WTC11 (cell line): ENCODE data around the gene ZNF302. TPM values are rescaled to one million over a fixed set of nuclear protein-coding genes. Genes with fewer than 3 reads are reported as not detected.

ENCODE experiments used
- CBFB ChIP-seq: sonication (generic); formaldehyde crosslinking; IDR thresholded peaks from 2 replicates; pipeline ENCODE4 v1.8.1; 2022; ENCODE audit warnings: mild to moderate bottlenecking, low read depth, missing genetic modification reagents
- ELF4 ChIP-seq: sonication (generic); formaldehyde crosslinking; IDR thresholded peaks from 2 replicates; pipeline ENCODE4 v1.8.1; 2022; ENCODE audit warnings: low read depth, mild to moderate bottlenecking, moderate library complexity, missing genetic modification reagents
- ERG ChIP-seq: fragments of 250-450 bp; sonication (Bioruptor Pico); IDR thresholded peaks from 2 replicates; pipeline ENCODE4 v1.8.0; 2021; ENCODE audit warnings: mild to moderate bottlenecking
- ETV6 ChIP-seq: sonication (generic); formaldehyde crosslinking; IDR thresholded peaks from 2 replicates; pipeline ENCODE4 v1.8.1; 2022; ENCODE audit warnings: mild to moderate bottlenecking, missing genetic modification reagents
- GABPB1 ChIP-seq: sonication (generic); formaldehyde crosslinking; IDR thresholded peaks from 2 replicates; pipeline ENCODE4 v1.8.1; 2023; ENCODE audit warnings: mild to moderate bottlenecking, missing genetic modification reagents
- GTF2I ChIP-seq: fragments of 250-450 bp; sonication (Bioruptor Pico); conservative IDR thresholded peaks from 2 replicates; pipeline ENCODE4 v1.4.0; 2021; ENCODE audit warnings: mild to moderate bottlenecking
- NR1H2 ChIP-seq: sonication (generic); formaldehyde crosslinking; IDR thresholded peaks from 2 replicates; pipeline ENCODE4 v1.9.0; 2021; ENCODE audit warnings: mild to moderate bottlenecking, moderate library complexity, missing genetic modification reagents
- SMAD4 ChIP-seq: sonication (generic); formaldehyde crosslinking; IDR thresholded peaks from 2 replicates; pipeline ENCODE4 v1.8.0; 2022; ENCODE audit warnings: mild to moderate bottlenecking, missing genetic modification reagents
- TEAD1 ChIP-seq: sonication (generic); formaldehyde crosslinking; IDR thresholded peaks from 2 replicates; pipeline ENCODE4 v1.8.0; 2022; ENCODE audit warnings: mild to moderate bottlenecking, missing genetic modification reagents
- TEAD4 ChIP-seq: sonication (generic); formaldehyde crosslinking; IDR thresholded peaks from 2 replicates; pipeline ENCODE4 v1.8.0; 2022; ENCODE audit warnings: mild to moderate bottlenecking, missing genetic modification reagents
- ZBTB21 ChIP-seq: sonication (generic); formaldehyde crosslinking; IDR thresholded peaks from 2 replicates; pipeline ENCODE4 v1.8.1; 2023; ENCODE audit warnings: mild to moderate bottlenecking, missing genetic modification reagents, borderline replicate concordance
- ZNF138 ChIP-seq: sonication (generic); formaldehyde crosslinking; conservative IDR thresholded peaks from 2 replicates; pipeline ENCODE4 v1.8.1; 2022; ENCODE audit warnings: mild to moderate bottlenecking, moderate library complexity, missing genetic modification reagents
- ZNF232 ChIP-seq: sonication (generic); formaldehyde crosslinking; IDR thresholded peaks from 2 replicates; pipeline ENCODE4 v1.8.0; 2022; ENCODE audit warnings: mild to moderate bottlenecking, missing genetic modification reagents
- ZNF263 ChIP-seq: sonication (generic); formaldehyde crosslinking; IDR thresholded peaks from 2 replicates; pipeline ENCODE4 v1.8.1; 2022; ENCODE audit warnings: low read depth, mild to moderate bottlenecking, moderate library complexity, missing genetic modification reagents
- ZNF671 ChIP-seq: fragments of 250-450 bp; sonication (Bioruptor Pico); IDR thresholded peaks from 2 replicates; pipeline ENCODE4 v1.8.0; 2021; ENCODE audit warnings: mild to moderate bottlenecking
- total RNA-seq: library from RNA; stranded (reverse); gene quantifications from 3 replicates; pipeline ENCODE4 v1.2.3, GENCODE V29; 2021
- TF ChIP-seq, protein P1 (sequence below): sonication (generic); formaldehyde crosslinking; IDR thresholded peaks from 2 replicates; pipeline ENCODE4 v1.8.0; 2023; ENCODE audit warnings: missing genetic modification reagents, mild to moderate bottlenecking, borderline replicate concordance
- TF ChIP-seq, protein P2 (sequence below): fragments of 250-450 bp; sonication (Bioruptor Pico); conservative IDR thresholded peaks from 2 replicates; pipeline ENCODE4 v1.9.0; 2021; ENCODE audit warnings: mild to moderate bottlenecking
- TF ChIP-seq, protein P3 (sequence below): sonication (generic); formaldehyde crosslinking; IDR thresholded peaks from 2 replicates; pipeline ENCODE4 v1.8.1; 2023; ENCODE audit warnings: mild to moderate bottlenecking, missing genetic modification reagents, moderate library complexity
- TF ChIP-seq, protein P4 (sequence below): sonication (generic); formaldehyde crosslinking; IDR thresholded peaks from 2 replicates; pipeline ENCODE4 v1.8.1; 2023; ENCODE audit warnings: mild to moderate bottlenecking, missing genetic modification reagents, borderline replicate concordance
- TF ChIP-seq, protein P5 (sequence below): sonication (generic); formaldehyde crosslinking; conservative IDR thresholded peaks from 2 replicates; pipeline ENCODE4 v1.8.1; 2022; ENCODE audit warnings: mild to moderate bottlenecking, missing genetic modification reagents
- TF ChIP-seq, protein P6 (sequence below): sonication (generic); formaldehyde crosslinking; conservative IDR thresholded peaks from 2 replicates; pipeline ENCODE4 v1.8.1; 2023; ENCODE audit warnings: mild to moderate bottlenecking, low read depth, missing genetic modification reagents, moderate library complexity
- TF ChIP-seq, protein P7 (sequence below): sonication (generic); formaldehyde crosslinking; IDR thresholded peaks from 2 replicates; pipeline ENCODE4 v1.8.1; 2022; ENCODE audit warnings: mild to moderate bottlenecking, moderate library complexity, missing genetic modification reagents

Gene ZNF302
- total RNA-seq, 1 experiment from 2014 or later: 23.5 TPM

DNA sequence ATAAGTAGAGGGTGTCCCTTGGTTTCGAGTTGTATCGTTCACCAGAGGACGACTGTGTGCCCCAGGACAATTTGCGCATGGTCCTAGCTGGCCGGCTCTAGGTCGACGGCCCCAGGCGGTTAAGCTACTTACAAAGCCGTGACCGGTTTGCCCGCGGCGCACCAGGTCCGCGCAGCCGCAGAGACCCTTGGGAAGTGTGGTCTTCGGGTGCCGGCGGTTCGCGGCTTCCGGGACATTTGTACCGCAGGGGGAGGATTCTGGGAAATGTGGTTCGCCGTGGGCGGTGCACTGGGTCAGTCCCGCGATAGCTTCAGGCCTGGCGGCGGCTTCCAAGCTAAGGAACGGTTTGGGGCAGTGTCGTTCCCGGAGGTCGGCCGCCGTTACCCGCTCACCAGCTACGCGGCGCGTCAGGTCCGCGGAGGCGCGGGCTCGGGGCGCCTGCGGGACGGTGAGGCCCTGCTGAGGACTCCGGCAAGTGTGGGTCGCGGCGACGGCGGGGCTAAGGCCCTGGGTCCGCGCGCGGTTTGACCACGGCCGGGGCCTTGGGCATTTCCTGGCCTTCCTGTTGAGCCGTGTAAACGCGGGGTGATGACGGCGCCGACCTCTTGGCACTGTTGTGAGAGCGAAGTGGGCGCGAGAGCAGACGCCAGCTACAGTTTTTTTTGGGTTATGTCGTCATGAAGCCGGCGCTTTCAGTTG, at the start of gene ZNF302 (continued):
- TF ChIP-seq ETV6 (CRISPR knock-in tag) (peak; percentile 61), ELF4 (CRISPR knock-in tag) (no peak), ERG (CRISPR knock-in tag) (no peak), TEAD1 (CRISPR knock-in tag) (no peak), ZNF138 (CRISPR knock-in tag) (0 out of 2 replicates have a peak, but pooled peaks have one; percentile 19), ZNF671 (CRISPR knock-in tag) (no peak), ZNF232 (CRISPR knock-in tag) (peak; percentile 71; the same call in 1 of the 2 replicates), SMAD4 (CRISPR knock-in tag) (no peak), NR1H2 (CRISPR knock-in tag) (no peak), CBFB (CRISPR knock-in tag) (peak; percentile 55; the same call in 1 of the 2 replicates), ZNF263 (CRISPR knock-in tag) (no peak), TEAD4 (no peak), ZBTB21 (CRISPR knock-in tag) (peak; percentile 85), GABPB1 (CRISPR knock-in tag) (peak; percentile 15; the same call in 1 of the 2 replicates), GTF2I (no peak)
- TF ChIP-seq, protein P1, sequence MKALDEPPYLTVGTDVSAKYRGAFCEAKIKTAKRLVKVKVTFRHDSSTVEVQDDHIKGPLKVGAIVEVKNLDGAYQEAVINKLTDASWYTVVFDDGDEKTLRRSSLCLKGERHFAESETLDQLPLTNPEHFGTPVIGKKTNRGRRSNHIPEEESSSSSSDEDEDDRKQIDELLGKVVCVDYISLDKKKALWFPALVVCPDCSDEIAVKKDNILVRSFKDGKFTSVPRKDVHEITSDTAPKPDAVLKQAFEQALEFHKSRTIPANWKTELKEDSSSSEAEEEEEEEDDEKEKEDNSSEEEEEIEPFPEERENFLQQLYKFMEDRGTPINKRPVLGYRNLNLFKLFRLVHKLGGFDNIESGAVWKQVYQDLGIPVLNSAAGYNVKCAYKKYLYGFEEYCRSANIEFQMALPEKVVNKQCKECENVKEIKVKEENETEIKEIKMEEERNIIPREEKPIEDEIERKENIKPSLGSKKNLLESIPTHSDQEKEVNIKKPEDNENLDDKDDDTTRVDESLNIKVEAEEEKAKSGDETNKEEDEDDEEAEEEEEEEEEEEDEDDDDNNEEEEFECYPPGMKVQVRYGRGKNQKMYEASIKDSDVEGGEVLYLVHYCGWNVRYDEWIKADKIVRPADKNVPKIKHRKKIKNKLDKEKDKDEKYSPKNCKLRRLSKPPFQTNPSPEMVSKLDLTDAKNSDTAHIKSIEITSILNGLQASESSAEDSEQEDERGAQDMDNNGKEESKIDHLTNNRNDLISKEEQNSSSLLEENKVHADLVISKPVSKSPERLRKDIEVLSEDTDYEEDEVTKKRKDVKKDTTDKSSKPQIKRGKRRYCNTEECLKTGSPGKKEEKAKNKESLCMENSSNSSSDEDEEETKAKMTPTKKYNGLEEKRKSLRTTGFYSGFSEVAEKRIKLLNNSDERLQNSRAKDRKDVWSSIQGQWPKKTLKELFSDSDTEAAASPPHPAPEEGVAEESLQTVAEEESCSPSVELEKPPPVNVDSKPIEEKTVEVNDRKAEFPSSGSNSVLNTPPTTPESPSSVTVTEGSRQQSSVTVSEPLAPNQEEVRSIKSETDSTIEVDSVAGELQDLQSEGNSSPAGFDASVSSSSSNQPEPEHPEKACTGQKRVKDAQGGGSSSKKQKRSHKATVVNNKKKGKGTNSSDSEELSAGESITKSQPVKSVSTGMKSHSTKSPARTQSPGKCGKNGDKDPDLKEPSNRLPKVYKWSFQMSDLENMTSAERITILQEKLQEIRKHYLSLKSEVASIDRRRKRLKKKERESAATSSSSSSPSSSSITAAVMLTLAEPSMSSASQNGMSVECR: peak; percentile 91; the same call in 1 of the 2 replicates
- TF ChIP-seq, protein P2, sequence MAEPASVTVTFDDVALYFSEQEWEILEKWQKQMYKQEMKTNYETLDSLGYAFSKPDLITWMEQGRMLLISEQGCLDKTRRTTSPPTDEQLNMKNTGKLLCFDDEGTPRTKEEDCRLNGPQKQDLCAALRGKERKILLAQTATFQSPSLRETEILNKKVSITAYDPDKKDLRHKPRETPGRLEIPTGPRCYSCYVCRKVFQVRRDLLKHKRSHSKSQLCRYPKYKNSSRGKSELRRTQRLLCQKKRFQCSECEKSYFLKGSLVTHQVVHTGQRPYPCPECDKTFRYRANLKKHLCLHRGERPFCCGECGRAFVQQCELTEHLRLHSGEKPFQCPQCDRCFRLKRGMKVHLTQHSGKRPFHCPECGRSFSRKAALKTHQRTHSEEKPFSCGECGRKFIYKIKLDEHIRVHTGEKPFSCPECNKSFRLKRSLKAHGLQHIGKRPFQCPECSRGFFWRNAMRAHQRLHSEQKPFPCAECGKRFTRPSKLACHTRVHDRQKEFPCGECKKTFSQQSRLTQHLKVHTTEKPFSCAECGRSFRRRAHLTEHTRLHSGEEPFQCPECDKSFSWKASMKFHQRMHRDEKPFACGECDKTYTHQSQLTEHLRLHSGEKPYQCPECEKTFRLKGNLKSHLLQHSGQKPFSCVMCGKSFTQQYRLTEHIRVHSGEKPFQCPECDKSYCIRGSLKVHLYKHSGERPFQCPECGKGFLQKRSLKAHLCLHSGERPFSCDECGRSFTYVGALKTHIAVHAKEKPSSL: no peak
- TF ChIP-seq, protein P3, sequence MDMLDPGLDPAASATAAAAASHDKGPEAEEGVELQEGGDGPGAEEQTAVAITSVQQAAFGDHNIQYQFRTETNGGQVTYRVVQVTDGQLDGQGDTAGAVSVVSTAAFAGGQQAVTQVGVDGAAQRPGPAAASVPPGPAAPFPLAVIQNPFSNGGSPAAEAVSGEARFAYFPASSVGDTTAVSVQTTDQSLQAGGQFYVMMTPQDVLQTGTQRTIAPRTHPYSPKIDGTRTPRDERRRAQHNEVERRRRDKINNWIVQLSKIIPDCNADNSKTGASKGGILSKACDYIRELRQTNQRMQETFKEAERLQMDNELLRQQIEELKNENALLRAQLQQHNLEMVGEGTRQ (CRISPR knock-in tag): peak; percentile 32
- TF ChIP-seq, protein P4, sequence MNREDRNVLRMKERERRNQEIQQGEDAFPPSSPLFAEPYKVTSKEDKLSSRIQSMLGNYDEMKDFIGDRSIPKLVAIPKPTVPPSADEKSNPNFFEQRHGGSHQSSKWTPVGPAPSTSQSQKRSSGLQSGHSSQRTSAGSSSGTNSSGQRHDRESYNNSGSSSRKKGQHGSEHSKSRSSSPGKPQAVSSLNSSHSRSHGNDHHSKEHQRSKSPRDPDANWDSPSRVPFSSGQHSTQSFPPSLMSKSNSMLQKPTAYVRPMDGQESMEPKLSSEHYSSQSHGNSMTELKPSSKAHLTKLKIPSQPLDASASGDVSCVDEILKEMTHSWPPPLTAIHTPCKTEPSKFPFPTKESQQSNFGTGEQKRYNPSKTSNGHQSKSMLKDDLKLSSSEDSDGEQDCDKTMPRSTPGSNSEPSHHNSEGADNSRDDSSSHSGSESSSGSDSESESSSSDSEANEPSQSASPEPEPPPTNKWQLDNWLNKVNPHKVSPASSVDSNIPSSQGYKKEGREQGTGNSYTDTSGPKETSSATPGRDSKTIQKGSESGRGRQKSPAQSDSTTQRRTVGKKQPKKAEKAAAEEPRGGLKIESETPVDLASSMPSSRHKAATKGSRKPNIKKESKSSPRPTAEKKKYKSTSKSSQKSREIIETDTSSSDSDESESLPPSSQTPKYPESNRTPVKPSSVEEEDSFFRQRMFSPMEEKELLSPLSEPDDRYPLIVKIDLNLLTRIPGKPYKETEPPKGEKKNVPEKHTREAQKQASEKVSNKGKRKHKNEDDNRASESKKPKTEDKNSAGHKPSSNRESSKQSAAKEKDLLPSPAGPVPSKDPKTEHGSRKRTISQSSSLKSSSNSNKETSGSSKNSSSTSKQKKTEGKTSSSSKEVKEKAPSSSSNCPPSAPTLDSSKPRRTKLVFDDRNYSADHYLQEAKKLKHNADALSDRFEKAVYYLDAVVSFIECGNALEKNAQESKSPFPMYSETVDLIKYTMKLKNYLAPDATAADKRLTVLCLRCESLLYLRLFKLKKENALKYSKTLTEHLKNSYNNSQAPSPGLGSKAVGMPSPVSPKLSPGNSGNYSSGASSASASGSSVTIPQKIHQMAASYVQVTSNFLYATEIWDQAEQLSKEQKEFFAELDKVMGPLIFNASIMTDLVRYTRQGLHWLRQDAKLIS (CRISPR knock-in tag): no peak
- TF ChIP-seq, protein P5, sequence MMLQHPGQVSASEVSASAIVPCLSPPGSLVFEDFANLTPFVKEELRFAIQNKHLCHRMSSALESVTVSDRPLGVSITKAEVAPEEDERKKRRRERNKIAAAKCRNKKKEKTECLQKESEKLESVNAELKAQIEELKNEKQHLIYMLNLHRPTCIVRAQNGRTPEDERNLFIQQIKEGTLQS (CRISPR knock-in tag): no peak
- TF ChIP-seq, protein P6, sequence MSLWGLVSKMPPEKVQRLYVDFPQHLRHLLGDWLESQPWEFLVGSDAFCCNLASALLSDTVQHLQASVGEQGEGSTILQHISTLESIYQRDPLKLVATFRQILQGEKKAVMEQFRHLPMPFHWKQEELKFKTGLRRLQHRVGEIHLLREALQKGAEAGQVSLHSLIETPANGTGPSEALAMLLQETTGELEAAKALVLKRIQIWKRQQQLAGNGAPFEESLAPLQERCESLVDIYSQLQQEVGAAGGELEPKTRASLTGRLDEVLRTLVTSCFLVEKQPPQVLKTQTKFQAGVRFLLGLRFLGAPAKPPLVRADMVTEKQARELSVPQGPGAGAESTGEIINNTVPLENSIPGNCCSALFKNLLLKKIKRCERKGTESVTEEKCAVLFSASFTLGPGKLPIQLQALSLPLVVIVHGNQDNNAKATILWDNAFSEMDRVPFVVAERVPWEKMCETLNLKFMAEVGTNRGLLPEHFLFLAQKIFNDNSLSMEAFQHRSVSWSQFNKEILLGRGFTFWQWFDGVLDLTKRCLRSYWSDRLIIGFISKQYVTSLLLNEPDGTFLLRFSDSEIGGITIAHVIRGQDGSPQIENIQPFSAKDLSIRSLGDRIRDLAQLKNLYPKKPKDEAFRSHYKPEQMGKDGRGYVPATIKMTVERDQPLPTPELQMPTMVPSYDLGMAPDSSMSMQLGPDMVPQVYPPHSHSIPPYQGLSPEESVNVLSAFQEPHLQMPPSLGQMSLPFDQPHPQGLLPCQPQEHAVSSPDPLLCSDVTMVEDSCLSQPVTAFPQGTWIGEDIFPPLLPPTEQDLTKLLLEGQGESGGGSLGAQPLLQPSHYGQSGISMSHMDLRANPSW (CRISPR knock-in tag): no peak
- TF ChIP-seq, protein P7, sequence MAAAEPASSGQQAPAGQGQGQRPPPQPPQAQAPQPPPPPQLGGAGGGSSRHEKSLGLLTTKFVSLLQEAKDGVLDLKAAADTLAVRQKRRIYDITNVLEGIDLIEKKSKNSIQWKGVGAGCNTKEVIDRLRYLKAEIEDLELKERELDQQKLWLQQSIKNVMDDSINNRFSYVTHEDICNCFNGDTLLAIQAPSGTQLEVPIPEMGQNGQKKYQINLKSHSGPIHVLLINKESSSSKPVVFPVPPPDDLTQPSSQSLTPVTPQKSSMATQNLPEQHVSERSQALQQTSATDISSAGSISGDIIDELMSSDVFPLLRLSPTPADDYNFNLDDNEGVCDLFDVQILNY (CRISPR knock-in tag): 0 out of 2 replicates have a peak, but pooled peaks have one; percentile 30
